ENCODE measurements around the gene HNRNPLL.
A peak's percentile ranks its signal among the peaks of the same experiment; 100 is the strongest.

The HNRNPLL gene

DNA sequence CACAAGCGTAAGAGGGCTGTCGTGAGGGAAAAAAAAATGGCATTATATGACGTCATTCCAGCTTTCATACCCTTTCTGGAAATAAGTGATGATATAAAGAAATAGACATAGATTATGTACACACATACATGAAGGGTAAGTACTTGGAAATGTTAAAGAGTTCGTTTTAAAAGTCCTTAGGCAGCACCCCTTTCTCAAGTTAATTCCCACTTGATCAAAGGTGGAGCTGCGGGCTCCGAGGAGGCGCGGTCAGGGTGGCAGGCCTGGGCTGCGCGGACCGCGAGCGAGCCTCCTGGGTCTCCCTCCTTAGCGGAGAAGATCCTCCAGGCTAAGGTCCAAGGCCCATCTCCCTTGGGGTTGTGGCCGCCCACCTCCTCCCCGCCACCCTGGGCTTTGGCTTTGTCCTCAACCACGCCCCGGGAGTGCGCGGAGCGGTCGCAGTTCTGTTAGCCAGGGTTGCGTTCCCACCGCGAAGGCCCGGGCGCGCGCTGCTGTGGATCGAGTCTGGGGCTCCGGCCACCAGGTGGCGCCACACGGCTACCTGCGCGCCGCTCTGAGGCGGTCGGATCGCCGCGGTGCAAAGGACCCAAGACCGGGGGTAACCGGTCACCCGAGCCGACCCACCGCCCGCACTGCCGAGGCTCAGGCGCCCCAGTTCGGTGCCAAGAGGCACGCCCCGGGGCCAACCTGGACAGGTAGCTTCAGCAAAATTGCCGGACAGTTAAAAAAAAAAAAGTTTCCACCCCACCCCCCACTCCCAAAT lies 66.8 kb downstream of the HNRNPLL start (continued):
- TF ChIP-seq, protein P1, sequence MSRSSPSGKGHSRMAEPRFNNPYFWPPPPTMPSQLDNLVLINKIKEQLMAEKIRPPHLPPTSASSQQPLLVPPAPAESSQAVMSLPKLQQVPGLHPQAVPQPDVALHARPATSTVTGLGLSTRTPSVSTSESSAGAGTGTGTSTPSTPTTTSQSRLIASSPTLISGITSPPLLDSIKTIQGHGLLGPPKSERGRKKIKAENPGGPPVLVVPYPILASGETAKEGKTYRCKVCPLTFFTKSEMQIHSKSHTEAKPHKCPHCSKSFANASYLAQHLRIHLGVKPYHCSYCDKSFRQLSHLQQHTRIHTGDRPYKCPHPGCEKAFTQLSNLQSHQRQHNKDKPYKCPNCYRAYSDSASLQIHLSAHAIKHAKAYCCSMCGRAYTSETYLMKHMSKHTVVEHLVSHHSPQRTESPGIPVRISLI (tag by site-specific recombination; IDR thresholded peaks at IDR 0.05): no peak
- TF ChIP-seq ZNF596 (tag by site-specific recombination; IDR thresholded peaks at IDR 0.05) (no peak), ZNF514 (tag by site-specific recombination; IDR thresholded peaks at IDR 0.05) (no peak), ZNF600 (tag by site-specific recombination; IDR thresholded peaks at IDR 0.05) (peak; percentile 36; the same call in 1 of the 2 replicates), ZFP37 (tag by site-specific recombination; IDR thresholded peaks at IDR 0.05) (0 out of 2 replicates have a peak, but pooled peaks have one; percentile 44), ZIC2 (tag by site-specific recombination; IDR thresholded peaks at IDR 0.05) (peak; percentile 18; the same call in 1 of the 2 replicates), ZNF335 (tag by site-specific recombination; conservative IDR thresholded peaks at IDR 0.05) (peak; percentile 97)
- TF ChIP-seq, protein P2, sequence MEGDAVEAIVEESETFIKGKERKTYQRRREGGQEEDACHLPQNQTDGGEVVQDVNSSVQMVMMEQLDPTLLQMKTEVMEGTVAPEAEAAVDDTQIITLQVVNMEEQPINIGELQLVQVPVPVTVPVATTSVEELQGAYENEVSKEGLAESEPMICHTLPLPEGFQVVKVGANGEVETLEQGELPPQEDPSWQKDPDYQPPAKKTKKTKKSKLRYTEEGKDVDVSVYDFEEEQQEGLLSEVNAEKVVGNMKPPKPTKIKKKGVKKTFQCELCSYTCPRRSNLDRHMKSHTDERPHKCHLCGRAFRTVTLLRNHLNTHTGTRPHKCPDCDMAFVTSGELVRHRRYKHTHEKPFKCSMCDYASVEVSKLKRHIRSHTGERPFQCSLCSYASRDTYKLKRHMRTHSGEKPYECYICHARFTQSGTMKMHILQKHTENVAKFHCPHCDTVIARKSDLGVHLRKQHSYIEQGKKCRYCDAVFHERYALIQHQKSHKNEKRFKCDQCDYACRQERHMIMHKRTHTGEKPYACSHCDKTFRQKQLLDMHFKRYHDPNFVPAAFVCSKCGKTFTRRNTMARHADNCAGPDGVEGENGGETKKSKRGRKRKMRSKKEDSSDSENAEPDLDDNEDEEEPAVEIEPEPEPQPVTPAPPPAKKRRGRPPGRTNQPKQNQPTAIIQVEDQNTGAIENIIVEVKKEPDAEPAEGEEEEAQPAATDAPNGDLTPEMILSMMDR (tag by site-specific recombination; IDR thresholded peaks at IDR 0.05): peak; percentile 94

DNA sequence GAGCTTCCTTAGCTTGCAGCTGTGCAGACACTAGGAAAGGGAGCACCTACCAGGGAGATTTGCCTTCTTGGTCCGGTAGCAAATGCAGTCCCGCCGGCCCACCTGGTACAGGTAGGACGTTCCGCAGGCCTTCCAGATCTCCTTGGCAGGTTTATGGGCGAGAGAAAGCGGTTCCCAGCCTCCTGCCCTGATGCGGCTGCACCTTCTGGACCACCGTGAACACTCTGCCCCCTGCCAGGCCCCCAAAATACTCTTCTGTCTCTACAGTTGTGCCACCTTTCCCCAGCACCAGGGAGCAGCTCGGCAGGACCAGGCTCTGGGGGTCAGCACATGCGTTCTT lies 67.4 kb downstream of the HNRNPLL start:
- CTCF ChIA-PET: interaction anchor here (0.5 to 2.1 kb wide), 18 partner anchors 14 to 733 kb away, joined by 3 to 14 read pairs (median 4); no protein-coding TSS in a partner anchor
- POLR2A ChIA-PET: interaction anchor here (0.6 kb wide), 1 partner anchor 210 kb away, joined by 3 read pairs; no protein-coding TSS in a partner anchor
- no peak overlapping the region for H3K4me3 ChIP-seq (ENCODE audit: low read depth, low read length)
- H3K9me3 ChIP-seq (ENCODE audit: control insufficient read depth, insufficient read depth, low read depth, low read length): no peaks in the 10 kb centered on the region
- H3K27ac ChIP-seq (ENCODE audit: extremely low read depth, low read depth, low read length): no peak overlapping the region
- TF ChIP-seq ZBTB7A (tag by site-specific recombination; IDR thresholded peaks at IDR 0.05; ENCODE audit: low read depth) (no peak), ZNF2 (tag by site-specific recombination; IDR thresholded peaks at IDR 0.05) (no peak), ZNF23 (tag by site-specific recombination; IDR thresholded peaks at IDR 0.05; ENCODE audit: borderline replicate concordance) (no peak), SETDB1 (IDR thresholded peaks at IDR 0.05; ENCODE audit: insufficient read length, low read length) (no peak), RBAK (tag by site-specific recombination; IDR thresholded peaks at IDR 0.05) (no peak), ZNF140 (tag by site-specific recombination; IDR thresholded peaks at IDR 0.05) (no peak), ZNF202 (tag by site-specific recombination; IDR thresholded peaks at IDR 0.05; ENCODE audit: borderline replicate concordance) (no peak)
- TF ChIP-seq, protein P3, sequence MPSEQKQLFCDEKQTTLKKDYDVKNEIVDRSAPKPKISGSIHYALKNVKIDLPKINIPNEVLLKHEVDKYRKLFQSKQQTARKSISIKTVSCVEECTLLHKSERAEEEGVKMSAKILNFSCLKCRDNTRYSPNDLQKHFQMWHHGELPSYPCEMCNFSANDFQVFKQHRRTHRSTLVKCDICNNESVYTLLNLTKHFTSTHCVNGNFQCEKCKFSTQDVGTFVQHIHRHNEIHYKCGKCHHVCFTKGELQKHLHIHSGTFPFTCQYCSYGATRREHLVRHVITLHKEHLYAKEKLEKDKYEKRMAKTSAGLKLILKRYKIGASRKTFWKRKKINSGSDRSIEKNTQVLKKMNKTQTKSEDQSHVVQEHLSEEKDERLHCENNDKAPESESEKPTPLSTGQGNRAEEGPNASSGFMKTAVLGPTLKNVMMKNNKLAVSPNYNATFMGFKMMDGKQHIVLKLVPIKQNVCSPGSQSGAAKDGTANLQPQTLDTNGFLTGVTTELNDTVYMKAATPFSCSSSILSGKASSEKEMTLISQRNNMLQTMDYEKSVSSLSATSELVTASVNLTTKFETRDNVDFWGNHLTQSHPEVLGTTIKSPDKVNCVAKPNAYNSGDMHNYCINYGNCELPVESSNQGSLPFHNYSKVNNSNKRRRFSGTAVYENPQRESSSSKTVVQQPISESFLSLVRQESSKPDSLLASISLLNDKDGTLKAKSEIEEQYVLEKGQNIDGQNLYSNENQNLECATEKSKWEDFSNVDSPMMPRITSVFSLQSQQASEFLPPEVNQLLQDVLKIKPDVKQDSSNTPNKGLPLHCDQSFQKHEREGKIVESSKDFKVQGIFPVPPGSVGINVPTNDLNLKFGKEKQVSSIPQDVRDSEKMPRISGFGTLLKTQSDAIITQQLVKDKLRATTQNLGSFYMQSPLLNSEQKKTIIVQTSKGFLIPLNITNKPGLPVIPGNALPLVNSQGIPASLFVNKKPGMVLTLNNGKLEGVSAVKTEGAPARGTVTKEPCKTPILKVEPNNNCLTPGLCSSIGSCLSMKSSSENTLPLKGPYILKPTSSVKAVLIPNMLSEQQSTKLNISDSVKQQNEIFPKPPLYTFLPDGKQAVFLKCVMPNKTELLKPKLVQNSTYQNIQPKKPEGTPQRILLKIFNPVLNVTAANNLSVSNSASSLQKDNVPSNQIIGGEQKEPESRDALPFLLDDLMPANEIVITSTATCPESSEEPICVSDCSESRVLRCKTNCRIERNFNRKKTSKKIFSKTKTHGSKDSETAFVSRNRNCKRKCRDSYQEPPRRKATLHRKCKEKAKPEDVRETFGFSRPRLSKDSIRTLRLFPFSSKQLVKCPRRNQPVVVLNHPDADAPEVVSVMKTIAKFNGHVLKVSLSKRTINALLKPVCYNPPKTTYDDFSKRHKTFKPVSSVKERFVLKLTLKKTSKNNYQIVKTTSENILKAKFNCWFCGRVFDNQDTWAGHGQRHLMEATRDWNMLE (tag by site-specific recombination; conservative IDR thresholded peaks at IDR 0.05; ENCODE audit: low read depth): no peak
- H3K36me3 ChIP-seq (ENCODE audit: control insufficient read depth in 2 of 2, insufficient read depth in 1 of 2, low read length in 2 of 2): no peaks in the 10 kb centered on the region
- no peaks in the 10 kb centered on the region; the same call in 1 of the 2 replicates for H3K4me1 ChIP-seq (ENCODE audit: control insufficient read depth, insufficient read depth, low read length)

Data from HEK293 (cell line).